ENCODE results near the gene SLC24A3. TPM values are rescaled to one million over a fixed set of nuclear protein-coding genes. Genes with fewer than 3 reads are reported as not detected.

The SLC24A3 gene
- polyA plus RNA-seq, 1 donor (not counting 4 experiments of a cell fraction or from before 2014, with no cell fraction given): 0.17 TPM

GRCh38 chr20:19642860-19643259 is 430.4 kb downstream of the SLC24A3 start:
- FAIRE-seq: no peak
- Histone ChIP-seq H3K36me3 (ENCODE audit: control insufficient read depth in 2 of 2, extremely low read depth in 1 of 2, insufficient read depth in 2 of 2, low read length in 2 of 2) (no peaks in the 10 kb centered on the region), H3K4me1 (ENCODE audit: control insufficient read depth, extremely low read depth, insufficient read depth, low read length) (no peaks in the 10 kb centered on the region), H3K4me3 (ENCODE audit: control insufficient read depth in 2 of 3, extremely low read depth in 1 of 3, insufficient read depth in 2 of 3, low read depth in 1 of 3, low read length in 3 of 3) (no peak overlapping the region), H2AFZ (ENCODE audit: control insufficient read depth, low read length) (no peak overlapping the region), H3K27ac (ENCODE audit: control insufficient read depth, insufficient read depth, low read length) (no peak overlapping the region), H3K9me3 (ENCODE audit: control insufficient read depth, low read depth, low read length) (no peaks in the 10 kb centered on the region), H3K9ac (ENCODE audit: control insufficient read depth, extremely low read depth, insufficient read depth, low read length) (no peak overlapping the region), H3K79me2 (ENCODE audit: control insufficient read depth, insufficient read depth, low read length) (no peaks in the 10 kb centered on the region), H3K4me2 (ENCODE audit: control insufficient read depth, extremely low read depth, insufficient read depth, low read depth, low read length) (no peak overlapping the region), H4K20me1 (ENCODE audit: control insufficient read depth, extremely low read depth, insufficient read depth, low read length) (no peaks in the 10 kb centered on the region), H3K27me3 (ENCODE audit: control insufficient read depth, extremely low read depth, insufficient read depth, low read length) (no peaks in the 10 kb centered on the region), H3K9me1 (ENCODE audit: control insufficient read depth, extremely low read depth, insufficient read depth, low read length) (no peaks in the 10 kb centered on the region)
- DNase-seq (ENCODE audit: low read depth, low spot score): no peak
- TF ChIP-seq CTCF (optimal IDR thresholded peaks at IDR 0.05 in 1 of 3, IDR thresholded peaks at IDR 0.05 in 1 of 3, conservative IDR thresholded peaks at IDR 0.05 in 1 of 3; ENCODE audit: extremely low read depth in 1 of 3, insufficient read depth in 2 of 3, low read length in 3 of 3): no peak
- TF ChIP-seq EZH2 (IDR thresholded peaks at IDR 0.05; ENCODE audit: low read length): no peak
- dilution Hi-C loops (cut with MboI; ENCODE audit: extremely low pct_ligation_motif_present, low sequenced_read_pairs): no loop called here

GRCh38 chr20:19644085-19644484 is 431.6 kb downstream of the SLC24A3 start:
- H3K4me2 ChIP-seq (ENCODE audit: control insufficient read depth, extremely low read depth, insufficient read depth, low read depth, low read length): no peak overlapping the region
- dilution Hi-C loops (cut with MboI; ENCODE audit: extremely low pct_ligation_motif_present, low sequenced_read_pairs): no loop called here
- H3K27me3 ChIP-seq (ENCODE audit: control insufficient read depth, extremely low read depth, insufficient read depth, low read length): no peaks in the 10 kb centered on the region
- H3K9ac ChIP-seq (ENCODE audit: control insufficient read depth, extremely low read depth, insufficient read depth, low read length): no peak overlapping the region
- H3K4me1 ChIP-seq (ENCODE audit: control insufficient read depth, extremely low read depth, insufficient read depth, low read length): no peaks in the 10 kb centered on the region
- no peaks in the 10 kb centered on the region for H4K20me1 ChIP-seq (ENCODE audit: control insufficient read depth, extremely low read depth, insufficient read depth, low read length)
- no peak for TF ChIP-seq CTCF (optimal IDR thresholded peaks at IDR 0.05 in 1 of 3, IDR thresholded peaks at IDR 0.05 in 1 of 3, conservative IDR thresholded peaks at IDR 0.05 in 1 of 3; ENCODE audit: extremely low read depth in 1 of 3, insufficient read depth in 2 of 3, low read length in 3 of 3)
- TF ChIP-seq EZH2 (IDR thresholded peaks at IDR 0.05; ENCODE audit: low read length): no peak
- FAIRE-seq (no peak), DNase-seq (ENCODE audit: low read depth, low spot score) (no peak)
- H3K9me1 ChIP-seq (ENCODE audit: control insufficient read depth, extremely low read depth, insufficient read depth, low read length): no peaks in the 10 kb centered on the region
- H3K79me2 ChIP-seq (ENCODE audit: control insufficient read depth, insufficient read depth, low read length): no peaks in the 10 kb centered on the region
- H3K36me3 ChIP-seq (ENCODE audit: control insufficient read depth in 2 of 2, extremely low read depth in 1 of 2, insufficient read depth in 2 of 2, low read length in 2 of 2): no peaks in the 10 kb centered on the region
- H3K4me3 ChIP-seq (ENCODE audit: control insufficient read depth in 2 of 3, extremely low read depth in 1 of 3, insufficient read depth in 2 of 3, low read depth in 1 of 3, low read length in 3 of 3): no peak overlapping the region
- no peaks in the 10 kb centered on the region for H3K9me3 ChIP-seq (ENCODE audit: control insufficient read depth, low read depth, low read length)
- H3K27ac ChIP-seq (ENCODE audit: control insufficient read depth, insufficient read depth, low read length): no peak overlapping the region
- no peak overlapping the region for H2AFZ ChIP-seq (ENCODE audit: control insufficient read depth, low read length)
